ENCODE results near the gene HDAC4. TPM values are rescaled to one million over a fixed set of nuclear protein-coding genes. Genes with fewer than 3 reads are reported as not detected.

HDAC4 gene
- total and polyA plus RNA-seq, 2 experiments from 2014 or later = 8.1 to 41.8 TPM

DNA sequence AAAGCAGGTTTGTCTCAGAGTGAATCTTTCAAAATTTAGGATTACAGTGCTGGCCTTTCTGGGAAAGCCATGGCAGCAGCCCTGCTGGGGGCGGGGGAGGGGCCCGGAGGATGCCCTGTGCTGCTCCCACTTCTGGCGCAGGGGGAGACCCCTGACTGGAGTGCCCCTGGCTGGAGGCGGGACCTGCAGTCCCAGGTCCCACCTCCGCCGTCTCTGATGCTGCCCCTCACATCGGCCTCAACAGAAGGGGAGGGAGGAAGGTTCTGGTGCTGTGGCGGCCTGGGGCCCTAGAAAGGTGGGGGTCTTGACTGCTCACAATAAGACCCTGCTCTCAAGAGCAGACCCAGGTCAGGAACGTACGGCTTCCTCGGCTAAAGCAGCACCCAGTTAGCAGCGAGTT, 336.6 kb downstream of the HDAC4 start:
- Histone ChIP-seq H3K79me2 (replicated peaks; ENCODE audit: insufficient read depth) (no peaks in the 10 kb centered on the region), H3K4me3 (no peak overlapping the region), H3K4me1 (ENCODE audit: insufficient read depth) (no peaks in the 10 kb centered on the region), H3F3A (replicated peaks; ENCODE audit: low read depth) (no peaks in the 10 kb centered on the region), H4K20me1 (replicated peaks; ENCODE audit: insufficient read depth) (no peaks in the 10 kb centered on the region), H2AFZ (no peak overlapping the region), H3K27me3 (ENCODE audit: insufficient read depth) (no peaks in the 10 kb centered on the region), H3K36me3 (ENCODE audit: insufficient read depth) (no peaks in the 10 kb centered on the region), H3K9me2 (ENCODE audit: insufficient read depth) (no peaks in the 10 kb centered on the region), H3K4me2 (no peak overlapping the region), H3K27ac (ENCODE audit: low read depth) (no peak overlapping the region)
- DNase-seq (ENCODE audit: low spot score) (no peak), ATAC-seq (peak; percentile 41)
- Mint-ChIP-seq H3K4me1 (no peaks in the 10 kb centered on the region; the same call in 1 of the 3 replicates), H3K27me3 (ENCODE audit: insufficient read depth, low read depth, poor library complexity) (peaks cover 6% of the 10 kb centered on the region), H3K4me3 (no peak overlapping the region), H3K9me3 (no peaks in the 10 kb centered on the region), H3K36me3 (ENCODE audit: low read depth) (peaks cover 15% of the 10 kb centered on the region; the same call in 2 of the 3 replicates), H3K27ac (peak overlapping the region; percentile 77; the same call in 1 of the 2 replicates)
- TF ChIP-seq NANOG (IDR thresholded peaks at IDR 0.05; ENCODE audit: borderline replicate concordance) = no peak
- no peak for TF ChIP-seq POLR2AphosphoS5 (IDR thresholded peaks at IDR 0.05; ENCODE audit: low read depth)
- TF ChIP-seq CTCF (conservative IDR thresholded peaks at IDR 0.05; ENCODE audit: low read depth in 2 of 2) = no peak
- TF ChIP-seq REST (IDR thresholded peaks at IDR 0.05; ENCODE audit: unreplicated experiment) = no peak
- no peak for TF ChIP-seq CREB1 (CRISPR knock-in tag; IDR thresholded peaks at IDR 0.05; ENCODE audit: low read depth)
- TF ChIP-seq EZH2 (IDR thresholded peaks at IDR 0.05; ENCODE audit: low read depth, unreplicated experiment) = no peak
- TF ChIP-seq, protein P1, sequence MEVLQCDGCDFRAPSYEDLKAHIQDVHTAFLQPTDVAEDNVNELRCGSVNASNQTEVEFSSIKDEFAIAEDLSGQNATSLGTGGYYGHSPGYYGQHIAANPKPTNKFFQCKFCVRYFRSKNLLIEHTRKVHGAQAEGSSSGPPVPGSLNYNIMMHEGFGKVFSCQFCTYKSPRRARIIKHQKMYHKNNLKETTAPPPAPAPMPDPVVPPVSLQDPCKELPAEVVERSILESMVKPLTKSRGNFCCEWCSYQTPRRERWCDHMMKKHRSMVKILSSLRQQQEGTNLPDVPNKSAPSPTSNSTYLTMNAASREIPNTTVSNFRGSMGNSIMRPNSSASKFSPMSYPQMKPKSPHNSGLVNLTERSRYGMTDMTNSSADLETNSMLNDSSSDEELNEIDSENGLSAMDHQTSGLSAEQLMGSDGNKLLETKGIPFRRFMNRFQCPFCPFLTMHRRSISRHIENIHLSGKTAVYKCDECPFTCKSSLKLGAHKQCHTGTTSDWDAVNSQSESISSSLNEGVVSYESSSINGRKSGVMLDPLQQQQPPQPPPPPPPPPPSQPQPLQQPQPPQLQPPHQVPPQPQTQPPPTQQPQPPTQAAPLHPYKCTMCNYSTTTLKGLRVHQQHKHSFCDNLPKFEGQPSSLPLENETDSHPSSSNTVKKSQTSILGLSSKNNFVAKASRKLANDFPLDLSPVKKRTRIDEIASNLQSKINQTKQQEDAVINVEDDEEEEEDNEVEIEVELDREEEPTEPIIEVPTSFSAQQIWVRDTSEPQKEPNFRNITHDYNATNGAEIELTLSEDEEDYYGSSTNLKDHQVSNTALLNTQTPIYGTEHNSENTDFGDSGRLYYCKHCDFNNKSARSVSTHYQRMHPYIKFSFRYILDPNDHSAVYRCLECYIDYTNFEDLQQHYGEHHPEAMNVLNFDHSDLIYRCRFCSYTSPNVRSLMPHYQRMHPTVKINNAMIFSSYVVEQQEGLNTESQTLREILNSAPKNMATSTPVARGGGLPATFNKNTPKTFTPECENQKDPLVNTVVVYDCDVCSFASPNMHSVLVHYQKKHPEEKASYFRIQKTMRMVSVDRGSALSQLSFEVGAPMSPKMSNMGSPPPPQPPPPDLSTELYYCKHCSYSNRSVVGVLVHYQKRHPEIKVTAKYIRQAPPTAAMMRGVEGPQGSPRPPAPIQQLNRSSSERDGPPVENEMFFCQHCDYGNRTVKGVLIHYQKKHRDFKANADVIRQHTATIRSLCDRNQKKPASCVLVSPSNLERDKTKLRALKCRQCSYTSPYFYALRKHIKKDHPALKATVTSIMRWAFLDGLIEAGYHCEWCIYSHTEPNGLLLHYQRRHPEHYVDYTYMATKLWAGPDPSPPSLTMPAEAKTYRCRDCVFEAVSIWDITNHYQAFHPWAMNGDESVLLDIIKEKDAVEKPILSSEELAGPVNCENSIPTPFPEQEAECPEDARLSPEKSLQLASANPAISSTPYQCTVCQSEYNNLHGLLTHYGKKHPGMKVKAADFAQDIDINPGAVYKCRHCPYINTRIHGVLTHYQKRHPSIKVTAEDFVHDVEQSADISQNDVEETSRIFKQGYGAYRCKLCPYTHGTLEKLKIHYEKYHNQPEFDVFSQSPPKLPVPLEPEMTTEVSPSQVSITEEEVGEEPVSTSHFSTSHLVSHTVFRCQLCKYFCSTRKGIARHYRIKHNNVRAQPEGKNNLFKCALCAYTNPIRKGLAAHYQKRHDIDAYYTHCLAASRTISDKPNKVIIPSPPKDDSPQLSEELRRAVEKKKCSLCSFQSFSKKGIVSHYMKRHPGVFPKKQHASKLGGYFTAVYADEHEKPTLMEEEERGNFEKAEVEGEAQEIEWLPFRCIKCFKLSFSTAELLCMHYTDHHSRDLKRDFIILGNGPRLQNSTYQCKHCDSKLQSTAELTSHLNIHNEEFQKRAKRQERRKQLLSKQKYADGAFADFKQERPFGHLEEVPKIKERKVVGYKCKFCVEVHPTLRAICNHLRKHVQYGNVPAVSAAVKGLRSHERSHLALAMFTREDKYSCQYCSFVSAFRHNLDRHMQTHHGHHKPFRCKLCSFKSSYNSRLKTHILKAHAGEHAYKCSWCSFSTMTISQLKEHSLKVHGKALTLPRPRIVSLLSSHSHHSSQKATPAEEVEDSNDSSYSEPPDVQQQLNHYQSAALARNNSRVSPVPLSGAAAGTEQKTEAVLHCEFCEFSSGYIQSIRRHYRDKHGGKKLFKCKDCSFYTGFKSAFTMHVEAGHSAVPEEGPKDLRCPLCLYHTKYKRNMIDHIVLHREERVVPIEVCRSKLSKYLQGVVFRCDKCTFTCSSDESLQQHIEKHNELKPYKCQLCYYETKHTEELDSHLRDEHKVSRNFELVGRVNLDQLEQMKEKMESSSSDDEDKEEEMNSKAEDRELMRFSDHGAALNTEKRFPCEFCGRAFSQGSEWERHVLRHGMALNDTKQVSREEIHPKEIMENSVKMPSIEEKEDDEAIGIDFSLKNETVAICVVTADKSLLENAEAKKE (CRISPR knock-in tag; IDR thresholded peaks at IDR 0.05) = no peak

All from GM23338 (cell line).